ENCODE measurements around the gene SYT2.
"Not testable (repeated sequence)": the region's sequence is repeated elsewhere in the genome, so short reads cannot be mapped to it uniquely, and the experiment has no call there.

SYT2 gene

DNA sequence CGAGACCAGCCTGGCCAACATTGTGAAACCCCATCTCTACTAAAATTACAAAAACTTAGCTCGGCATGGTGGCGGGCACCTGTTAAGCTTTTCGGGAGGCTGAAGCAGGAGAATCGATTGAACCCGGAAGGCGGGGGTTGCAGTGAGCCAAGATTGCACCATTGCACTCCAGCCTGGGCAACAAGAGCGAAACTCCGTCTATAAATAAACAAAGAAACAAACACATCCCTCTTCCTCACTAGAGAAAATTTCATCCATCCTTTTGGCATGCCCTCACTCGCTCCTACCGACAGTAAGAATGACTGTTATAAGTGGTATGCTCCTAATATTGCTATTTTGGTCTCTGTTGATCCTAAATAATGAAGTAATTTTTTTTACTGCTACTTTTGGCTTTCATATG is 166.7 kb downstream of the SYT2 start:
- not testable (repeated sequence) for DNase-seq

DNA sequence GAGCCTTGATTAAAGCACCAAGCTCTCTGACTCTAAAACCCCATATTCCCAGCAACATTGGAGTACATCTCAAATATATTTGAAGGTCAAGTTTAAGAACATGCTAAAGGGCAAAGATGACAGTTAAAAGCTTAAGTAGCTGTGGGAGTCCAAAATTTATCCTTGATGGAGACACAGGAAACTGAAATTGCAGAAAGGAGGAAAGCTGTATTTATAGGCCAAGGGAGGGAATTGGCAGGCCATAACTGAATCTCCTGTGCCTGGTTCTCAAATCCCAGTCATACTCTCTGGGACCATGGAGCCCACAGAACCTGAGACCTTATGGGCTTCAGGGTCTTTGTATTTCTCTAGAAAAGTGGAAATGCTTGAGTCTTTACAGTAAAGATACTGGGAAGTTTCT is 167.8 kb downstream of the SYT2 start:
- not testable (repeated sequence) for DNase-seq

GRCh38 chr1:202540858-202541257 is 169.4 kb downstream of the SYT2 start:
- DNase-seq = not testable (repeated sequence)
